ENCODE data around the gene SPTLC2. TPM values are rescaled to one million over a fixed set of nuclear protein-coding genes. Genes with fewer than 3 reads are reported as not detected.

The SPTLC2 gene
- total RNA-seq, 1 donor, result 36.7 TPM

GRCh38 chr14:77603654-77604255 is 12.7 kb downstream of the SPTLC2 start:
- peak; percentile 43 for TF ChIP-seq CTCF (IDR thresholded peaks at IDR 0.05; ENCODE audit: insufficient read depth, low read length)
- DNase-seq (ENCODE audit: low read depth), result no peak
- no peak overlapping the region for H3K4me3 ChIP-seq (ENCODE audit: low read depth, low read length)

GRCh38 chr14:77603031-77603430 is 13.4 kb downstream of the SPTLC2 start:
- H3K4me3 ChIP-seq (ENCODE audit: low read depth, low read length), result no peak overlapping the region
- TF ChIP-seq CTCF (IDR thresholded peaks at IDR 0.05; ENCODE audit: insufficient read depth, low read length), result no peak
- no peak for DNase-seq (ENCODE audit: low read depth)

GRCh38 chr14:77601846-77602619 is 14.4 kb downstream of the SPTLC2 start:
- no peak overlapping the region for H3K4me3 ChIP-seq (ENCODE audit: low read depth, low read length)
- no peak for TF ChIP-seq CTCF (IDR thresholded peaks at IDR 0.05; ENCODE audit: insufficient read depth, low read length)
- no peak for DNase-seq (ENCODE audit: low read depth)

- H3K4me3 ChIP-seq (ENCODE audit: low read depth, low read length), result no peak overlapping the region
- no peak for TF ChIP-seq CTCF (IDR thresholded peaks at IDR 0.05; ENCODE audit: insufficient read depth, low read length)
- DNase-seq (ENCODE audit: low read depth), result peak; percentile 38
These were observed 16.5 kb downstream of the SPTLC2 start for GRCh38 chr14:77599889-77600288.

DNA sequence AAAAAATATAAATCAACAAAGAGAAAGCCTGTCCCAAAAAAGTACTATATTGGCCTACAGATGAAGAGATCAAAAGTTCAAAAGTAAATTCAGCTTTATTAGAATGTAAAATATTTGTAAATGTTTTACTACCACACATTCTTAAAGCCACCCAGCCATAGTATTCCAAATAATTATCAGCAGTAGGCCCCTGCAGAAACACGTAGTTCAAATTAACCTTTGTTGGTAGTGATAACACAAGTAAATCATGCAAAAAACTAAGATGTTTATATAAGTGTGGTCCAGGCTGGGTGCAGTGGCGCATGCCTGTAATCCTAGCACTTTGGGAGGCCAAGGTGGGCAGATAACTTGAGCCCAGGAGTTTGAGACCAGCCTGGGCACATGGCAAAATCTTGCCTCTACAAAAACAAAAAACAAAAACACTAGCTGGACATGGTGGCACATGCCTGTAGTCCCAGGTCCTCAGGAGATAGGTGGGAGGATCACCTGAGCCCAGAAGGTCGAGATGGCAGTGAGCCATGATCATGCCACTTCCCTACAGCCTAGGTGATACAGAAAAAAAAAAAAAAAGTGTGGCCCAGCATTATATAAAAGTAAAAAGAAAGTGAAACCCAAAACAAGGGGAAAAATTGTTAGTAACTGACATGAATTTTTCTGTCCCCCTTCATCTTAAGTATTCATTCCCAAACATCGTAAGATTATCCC is 17.9 kb downstream of the SPTLC2 start:
- peak; percentile 32 for DNase-seq (ENCODE audit: low read depth)
- peak overlapping the region; percentile 34 for H3K4me3 ChIP-seq (ENCODE audit: low read depth, low read length)
- no peak for TF ChIP-seq CTCF (IDR thresholded peaks at IDR 0.05; ENCODE audit: insufficient read depth, low read length)

- no peak for TF ChIP-seq CTCF (IDR thresholded peaks at IDR 0.05; ENCODE audit: insufficient read depth, low read length)
- no peak for DNase-seq (ENCODE audit: low read depth)
- H3K4me3 ChIP-seq (ENCODE audit: low read depth, low read length), result no peak overlapping the region
These were observed 22.9 kb downstream of the SPTLC2 start for GRCh38 chr14:77593501-77593961.

Measured in fibroblast of the aortic adventitia (primary cell).